Progenitor cell of endocrine pancreas (in vitro differentiated cells): ENCODE measurements around the gene NES. TPM values are rescaled to one million over a fixed set of nuclear protein-coding genes. Genes with fewer than 3 reads are reported as not detected.
A peak's percentile ranks its signal among the peaks of the same experiment; 100 is the strongest.

Experiments used
- DNase-seq: peaks from one replicate; pipeline ENCODE4 v3.0.0; 2021; ENCODE audit warnings: low spot score; ENCODE audit not compliant: unreplicated experiment
- H3K27ac Mint-ChIP-seq: 2 replicates; pipeline ENCODE4 v1.8.0; 2021; ENCODE audit warnings: mild to moderate bottlenecking, moderate library complexity, mixed read lengths
- H3K27me3 Mint-ChIP-seq: 2 replicates; pipeline ENCODE4 v1.8.0; 2021; ENCODE audit warnings: mixed read lengths
- H3K36me3 Mint-ChIP-seq: 2 replicates; pipeline ENCODE4 v1.8.0; 2022; ENCODE audit warnings: mixed read lengths; ENCODE audit not compliant: insufficient read depth
- H3K4me1 Mint-ChIP-seq: 2 replicates; pipeline ENCODE4 v1.8.0; 2021; ENCODE audit warnings: low read depth, mixed read lengths
- H3K4me3 Mint-ChIP-seq: 2 replicates; pipeline ENCODE4 v1.8.0; 2021; ENCODE audit warnings: low read depth, mild to moderate bottlenecking, moderate library complexity, mixed read lengths
- H3K9me3 Mint-ChIP-seq: 2 replicates; pipeline ENCODE4 v1.8.0; 2021; ENCODE audit warnings: low read depth, mixed read lengths
- total RNA-seq: library from RNA; stranded (reverse); gene quantifications from 2 replicates; pipeline ENCODE4 v1.2.1, GENCODE V29; 2021
- TF ChIP-seq, protein P1 (sequence below): fragments of 200-600 bp; sonication (generic); IDR thresholded peaks from one replicate; pipeline ENCODE4 v1.5.0; 2021; ENCODE audit warnings: antibody characterized with exemption, mild to moderate bottlenecking; ENCODE audit not compliant: unreplicated experiment

The NES gene
- total RNA-seq, 1 donor from 2014 or later: 33.9 TPM

DNA sequence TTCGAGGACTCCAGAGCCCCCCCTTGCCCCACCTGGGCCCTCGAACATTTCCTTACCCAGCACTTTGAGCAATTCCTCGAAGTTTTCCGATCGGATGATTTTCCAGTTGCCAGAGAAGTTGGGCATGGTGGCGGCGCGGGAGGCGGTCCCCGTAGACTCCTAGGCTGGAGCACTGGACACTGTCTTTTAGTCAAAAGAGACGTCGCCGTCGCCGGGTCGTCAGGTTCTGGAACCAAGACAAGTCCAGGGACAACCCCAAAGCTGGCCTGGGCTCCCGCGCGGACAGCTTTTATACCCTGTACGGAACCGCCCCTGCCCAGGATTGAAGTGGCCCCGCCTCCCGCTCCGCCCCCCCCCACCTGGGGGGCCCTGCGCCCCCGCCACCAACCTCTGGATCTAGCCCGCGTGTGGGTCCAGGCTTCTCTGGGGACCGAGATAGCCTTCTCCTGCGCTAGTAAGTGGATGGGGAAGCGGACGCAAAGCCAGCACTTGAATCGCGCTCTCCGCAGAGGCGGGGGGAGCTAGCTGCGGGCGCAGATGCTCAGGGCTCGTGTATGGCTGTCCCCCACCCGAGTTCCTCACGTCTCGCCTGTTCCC lies 28.2 kb upstream of the NES start, which contains the start of gene CRABP2:
TSS of gene CRABP2 (minus strand) at position 263 of the 597 bp plus-strand sequence. CDS start at position 126, 137 bp downstream.
- TF ChIP-seq, protein P1, sequence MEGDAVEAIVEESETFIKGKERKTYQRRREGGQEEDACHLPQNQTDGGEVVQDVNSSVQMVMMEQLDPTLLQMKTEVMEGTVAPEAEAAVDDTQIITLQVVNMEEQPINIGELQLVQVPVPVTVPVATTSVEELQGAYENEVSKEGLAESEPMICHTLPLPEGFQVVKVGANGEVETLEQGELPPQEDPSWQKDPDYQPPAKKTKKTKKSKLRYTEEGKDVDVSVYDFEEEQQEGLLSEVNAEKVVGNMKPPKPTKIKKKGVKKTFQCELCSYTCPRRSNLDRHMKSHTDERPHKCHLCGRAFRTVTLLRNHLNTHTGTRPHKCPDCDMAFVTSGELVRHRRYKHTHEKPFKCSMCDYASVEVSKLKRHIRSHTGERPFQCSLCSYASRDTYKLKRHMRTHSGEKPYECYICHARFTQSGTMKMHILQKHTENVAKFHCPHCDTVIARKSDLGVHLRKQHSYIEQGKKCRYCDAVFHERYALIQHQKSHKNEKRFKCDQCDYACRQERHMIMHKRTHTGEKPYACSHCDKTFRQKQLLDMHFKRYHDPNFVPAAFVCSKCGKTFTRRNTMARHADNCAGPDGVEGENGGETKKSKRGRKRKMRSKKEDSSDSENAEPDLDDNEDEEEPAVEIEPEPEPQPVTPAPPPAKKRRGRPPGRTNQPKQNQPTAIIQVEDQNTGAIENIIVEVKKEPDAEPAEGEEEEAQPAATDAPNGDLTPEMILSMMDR: no peak
- DNase-seq: no peak
- H3K4me3 Mint-ChIP-seq: peak within 1 kb of the TSS; percentile 79
- no peaks in the 10 kb centered on the region for H3K36me3 Mint-ChIP-seq
- H3K4me1 Mint-ChIP-seq: peaks cover 37% of the 10 kb centered on the region
- H3K9me3 Mint-ChIP-seq: no peaks in the 10 kb centered on the region
- H3K27ac Mint-ChIP-seq: peak within 1 kb of the TSS; percentile 90
- H3K27me3 Mint-ChIP-seq: peaks cover 10% of the 10 kb centered on the region

DNA sequence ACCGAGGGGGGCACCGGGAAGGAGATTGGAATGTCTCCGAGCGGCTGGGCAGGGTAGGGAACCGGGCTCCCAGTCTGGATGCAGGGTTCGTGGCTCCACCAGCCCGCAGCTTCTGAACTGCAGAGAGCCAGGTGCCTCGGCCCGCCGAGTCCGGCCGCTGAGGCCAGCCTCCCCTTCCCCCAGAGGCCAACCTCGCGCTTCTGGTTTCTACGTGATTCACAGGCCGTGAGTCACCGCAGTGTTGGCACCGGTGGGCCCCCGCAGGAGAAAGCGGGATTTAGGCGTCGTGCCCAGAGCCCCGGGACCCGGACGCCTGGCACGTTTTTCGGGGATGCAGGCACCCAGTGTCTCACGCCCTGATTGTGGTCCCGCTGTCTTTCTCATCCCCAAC lies 27.7 kb upstream of the NES start:
- no peaks in the 10 kb centered on the region for H3K36me3 Mint-ChIP-seq
- peaks cover 37% of the 10 kb centered on the region for H3K4me1 Mint-ChIP-seq
- DNase-seq: no peak
- no peaks in the 10 kb centered on the region for H3K9me3 Mint-ChIP-seq
- no peak overlapping the region for H3K27ac Mint-ChIP-seq
- TF ChIP-seq, protein P1: no peak
- H3K27me3 Mint-ChIP-seq: peaks cover 10% of the 10 kb centered on the region
- peak overlapping the region; percentile 79 for H3K4me3 Mint-ChIP-seq

DNA sequence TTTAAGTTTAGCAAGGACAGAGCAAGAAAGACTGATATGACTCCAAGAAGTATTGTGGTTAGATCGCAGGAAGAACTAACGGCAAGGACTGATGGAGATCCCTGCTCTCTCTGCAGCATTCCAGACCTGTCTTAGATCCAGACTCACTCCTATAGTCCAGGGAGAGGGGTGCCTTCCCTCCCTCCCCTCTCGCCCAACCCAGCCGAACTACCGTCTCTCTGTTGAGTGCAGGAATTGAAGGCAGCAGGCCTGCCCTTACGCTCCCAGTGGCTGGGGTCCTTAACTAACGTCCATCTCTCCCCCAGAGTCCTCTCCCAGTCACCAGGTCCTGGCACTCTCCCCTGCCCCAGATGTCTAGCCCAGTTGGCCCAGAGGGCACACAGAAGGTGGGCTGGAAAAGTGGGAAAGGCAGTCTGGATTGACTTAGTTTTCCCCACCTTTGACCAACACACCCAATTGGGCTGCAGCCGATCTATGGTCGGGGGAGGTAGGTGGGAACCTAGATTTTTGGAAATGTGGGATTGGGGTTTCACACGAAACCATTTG lies 27.0 kb upstream of the NES start:
- Mint-ChIP-seq H3K4me1 (peaks cover 37% of the 10 kb centered on the region), H3K9me3 (no peaks in the 10 kb centered on the region), H3K36me3 (peaks cover 3% of the 10 kb centered on the region), H3K27me3 (peaks cover 10% of the 10 kb centered on the region), H3K27ac (peak overlapping the region; percentile 82), H3K4me3 (peak overlapping the region; percentile 79)
- no peak for DNase-seq
- TF ChIP-seq, protein P1: no peak

DNA sequence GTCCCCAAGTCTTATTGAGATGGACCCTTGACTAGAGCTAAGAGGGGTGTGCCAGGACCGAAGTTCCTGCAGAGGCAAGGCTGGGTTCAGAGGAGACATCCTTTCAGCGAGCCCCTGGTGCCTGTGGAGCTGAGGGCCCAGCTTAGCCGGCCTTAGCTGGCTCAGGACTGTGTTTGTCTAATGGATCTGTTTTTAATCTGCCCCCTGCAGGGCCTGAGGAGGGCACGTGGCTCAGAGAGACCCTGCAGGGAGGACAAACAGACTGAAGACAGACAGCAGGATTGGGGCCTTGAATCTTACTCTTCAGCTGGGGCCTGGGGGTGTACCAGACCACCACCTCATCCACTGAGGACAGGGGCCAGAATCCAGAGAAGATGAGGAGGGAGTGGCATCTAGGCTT lies 26.5 kb upstream of the NES start:
- no peaks in the 10 kb centered on the region for H3K9me3 Mint-ChIP-seq
- DNase-seq: no peak
- peaks cover 10% of the 10 kb centered on the region for H3K27me3 Mint-ChIP-seq
- H3K27ac Mint-ChIP-seq: peak overlapping the region; percentile 69
- H3K4me1 Mint-ChIP-seq: peaks cover 37% of the 10 kb centered on the region
- H3K36me3 Mint-ChIP-seq: peaks cover 7% of the 10 kb centered on the region
- peak overlapping the region; percentile 79 for H3K4me3 Mint-ChIP-seq
- TF ChIP-seq, protein P1: no peak

DNA sequence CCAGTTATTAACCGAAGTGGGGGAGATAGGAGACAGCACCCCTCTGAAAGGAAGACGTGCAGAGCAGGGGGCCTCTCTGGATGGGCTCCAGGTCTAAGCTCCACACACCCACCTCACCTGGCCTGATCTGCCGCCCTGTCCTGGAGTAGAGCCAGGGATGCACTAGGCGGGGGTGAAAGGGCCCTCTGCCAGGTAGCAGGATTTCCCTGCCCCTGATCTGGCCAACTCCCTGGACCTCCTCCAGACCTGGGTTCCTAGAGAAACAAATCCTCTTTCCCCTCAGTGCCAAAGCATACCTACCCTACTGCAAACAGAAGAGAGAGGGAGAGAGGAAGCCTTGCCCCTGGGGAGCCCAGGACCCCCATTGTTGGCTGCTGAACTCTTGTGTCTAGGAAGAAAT lies 26.1 kb upstream of the NES start:
- peak overlapping the region; percentile 79 for H3K4me3 Mint-ChIP-seq
- peaks cover 10% of the 10 kb centered on the region for H3K27me3 Mint-ChIP-seq
- H3K9me3 Mint-ChIP-seq: no peaks in the 10 kb centered on the region
- H3K27ac Mint-ChIP-seq: no peak overlapping the region
- no peak for DNase-seq
- H3K36me3 Mint-ChIP-seq: peaks cover 7% of the 10 kb centered on the region
- TF ChIP-seq, protein P1: no peak
- peaks cover 33% of the 10 kb centered on the region for H3K4me1 Mint-ChIP-seq
